Measurements from ENCODE around the gene KLHDC10. TPM values are rescaled to one million over a fixed set of nuclear protein-coding genes. Genes with fewer than 3 reads are reported as not detected.
A peak's percentile ranks its signal among the peaks of the same experiment; 100 is the strongest.
"Not testable (repeated sequence)": the region's sequence is repeated elsewhere in the genome, so short reads cannot be mapped to it uniquely, and the experiment has no call there.

Gene KLHDC10
- total and polyA plus RNA-seq, 7 experiments from 2014 or later, result 1.2 to 20.4 (median 15.9) TPM

DNA sequence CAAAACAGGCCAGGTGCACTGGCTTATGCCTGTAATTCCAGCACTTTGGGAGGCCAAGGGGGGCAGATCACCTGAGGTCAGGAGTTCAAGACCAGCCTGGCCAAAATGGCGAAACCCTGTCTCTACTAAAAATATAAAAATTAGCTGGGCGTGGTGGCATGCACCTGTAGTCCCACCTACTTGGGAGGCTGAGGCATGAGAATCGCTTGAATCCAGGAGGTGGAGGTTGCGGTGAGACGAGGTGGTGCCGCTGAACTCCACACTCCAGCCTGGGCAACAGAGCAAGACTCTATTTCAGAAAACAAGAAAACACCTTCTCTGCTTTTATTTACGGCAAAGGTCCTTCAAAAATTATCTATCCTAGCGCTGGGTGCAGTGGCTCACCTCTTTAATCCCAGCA lies 15.1 kb upstream of the KLHDC10 start:
- ATAC-seq; H3K4me3 Mint-ChIP-seq; intact Hi-C loops (cut with micrococcal nuclease); DNase-seq; H3K36me3 ChIP-seq (ENCODE audit: control insufficient read depth in 2 of 3, insufficient read depth in 3 of 3, low read length in 3 of 3); H3K27ac ChIP-seq (ENCODE audit: low read depth, low read length); H3K9me3 Mint-ChIP-seq; H3K27me3 Mint-ChIP-seq; H3K9me3 ChIP-seq (ENCODE audit: control insufficient read depth in 2 of 3, low read length in 3 of 3); H3K4me3 ChIP-seq (ENCODE audit: low read length); POLR2A ChIA-PET; H3K36me3 Mint-ChIP-seq; H3K27me3 ChIP-seq (ENCODE audit: control insufficient read depth in 2 of 2, insufficient read depth in 2 of 2, low read length in 2 of 2); H3K4me1 ChIP-seq (ENCODE audit: control insufficient read depth in 2 of 2, insufficient read depth in 2 of 2, low read length in 2 of 2): not testable (repeated sequence)
- CTCF ChIA-PET, result interaction anchor here (0.7 kb wide), 1 partner anchor 15 kb away, joined by 3 read pairs; no protein-coding TSS in a partner anchor
- Mint-ChIP-seq H3K4me1 (peaks cover 6 to 14% (median 11%) of the 10 kb centered on the region in 7 donors), H3K27ac (peak overlapping the region in 1 of 9 donors; percentile 1)

DNA sequence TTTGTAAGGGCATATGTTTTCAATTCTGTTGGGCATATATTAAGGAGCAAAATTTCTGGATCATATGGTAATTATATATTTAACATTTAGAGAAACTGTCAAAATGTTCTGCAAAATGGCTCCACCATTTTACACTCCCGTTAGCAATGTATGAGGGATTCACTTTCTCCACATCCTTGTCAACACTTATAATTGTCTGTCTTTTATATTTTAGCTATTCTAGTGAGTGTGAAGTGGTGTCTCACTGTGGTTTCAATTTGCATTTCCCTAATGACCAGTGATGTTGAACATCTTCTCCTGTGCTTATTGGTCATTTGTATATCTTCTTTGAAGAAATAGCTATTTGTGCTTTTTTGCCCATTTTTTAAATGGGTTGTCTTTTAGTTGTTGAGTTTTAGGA lies 8.1 kb upstream of the KLHDC10 start:
- H3K27me3 Mint-ChIP-seq, result peaks cover 0 to 7% (median 4%) of the 10 kb centered on the region in 5 donors
- no peak overlapping the region for H3K27ac ChIP-seq (ENCODE audit: low read depth, low read length)
- H3K4me1 ChIP-seq (ENCODE audit: control insufficient read depth in 2 of 2, insufficient read depth in 2 of 2, low read length in 2 of 2), result no peaks in the 10 kb centered on the region
- peaks cover 0 to 3% (median 0%) of the 10 kb centered on the region in 7 donors for H3K4me1 Mint-ChIP-seq
- no peak overlapping the region for H3K27ac Mint-ChIP-seq
- no peak for ATAC-seq
- CTCF ChIA-PET, result interaction anchor here (0.8 kb wide), 1 partner anchor 10 kb away, joined by 3 read pairs; no protein-coding TSS in a partner anchor
- no peak for DNase-seq
- no peaks in the 10 kb centered on the region for H3K36me3 Mint-ChIP-seq
- POLR2A ChIA-PET, result no interaction called here
- intact Hi-C loops (cut with micrococcal nuclease), result loop anchor here in 1 of 2 donors (2.0 kb wide), 1 partner anchor 771 kb away; no protein-coding TSS in a partner anchor
- H3K9me3 ChIP-seq (ENCODE audit: control insufficient read depth in 2 of 3, low read length in 3 of 3), result no peaks in the 10 kb centered on the region
- no peak overlapping the region for H3K4me3 Mint-ChIP-seq
- peaks cover 0 to 1% (median 0%) of the 10 kb centered on the region in 11 donors for H3K9me3 Mint-ChIP-seq
- H3K36me3 ChIP-seq (ENCODE audit: control insufficient read depth in 2 of 3, insufficient read depth in 3 of 3, low read length in 3 of 3), result no peaks in the 10 kb centered on the region
- H3K27me3 ChIP-seq (ENCODE audit: control insufficient read depth in 2 of 2, insufficient read depth in 2 of 2, low read length in 2 of 2), result no peaks in the 10 kb centered on the region
- H3K4me3 ChIP-seq (ENCODE audit: low read length), result no peak overlapping the region

GRCh38 chr7:130063036-130063435 lies 7.3 kb upstream of the KLHDC10 start:
- H3K27ac ChIP-seq (ENCODE audit: low read depth, low read length), result no peak overlapping the region
- no peak overlapping the region for H3K4me3 ChIP-seq (ENCODE audit: low read length)
- peak; percentile 31 to 70 (median 47) for DNase-seq
- H3K36me3 ChIP-seq (ENCODE audit: control insufficient read depth in 2 of 3, insufficient read depth in 3 of 3, low read length in 3 of 3), result no peaks in the 10 kb centered on the region
- Mint-ChIP-seq H3K4me3 (no peak overlapping the region), H3K4me1 (peaks cover 0 to 3% (median 0%) of the 10 kb centered on the region in 7 donors), H3K27ac (no peak overlapping the region), H3K27me3 (peaks cover 0 to 7% (median 4%) of the 10 kb centered on the region in 5 donors), H3K36me3 (no peaks in the 10 kb centered on the region), H3K9me3 (peaks cover 0 to 1% (median 0%) of the 10 kb centered on the region in 11 donors)
- no peaks in the 10 kb centered on the region for H3K27me3 ChIP-seq (ENCODE audit: control insufficient read depth in 2 of 2, insufficient read depth in 2 of 2, low read length in 2 of 2)
- peak; percentile 80 for ATAC-seq
- intact Hi-C loops (cut with micrococcal nuclease), result loop anchor here (1.0 to 2.0 kb wide), 3 partner anchors 695 to 770 kb away; no protein-coding TSS in a partner anchor
- no peaks in the 10 kb centered on the region for H3K4me1 ChIP-seq (ENCODE audit: control insufficient read depth in 2 of 2, insufficient read depth in 2 of 2, low read length in 2 of 2)
- POLR2A ChIA-PET, result no interaction called here
- H3K9me3 ChIP-seq (ENCODE audit: control insufficient read depth in 2 of 3, low read length in 3 of 3), result no peaks in the 10 kb centered on the region
- CTCF ChIA-PET, result interaction anchor here (0.6 to 0.9 kb wide), 6 partner anchors 9 to 138 kb away, joined by 3 to 5 read pairs (median 3); no protein-coding TSS in a partner anchor

- POLR2A ChIA-PET, result interaction anchor here (0.6 kb wide), 1 partner anchor 1251 kb away, joined by 4 read pairs; no protein-coding TSS in a partner anchor
- DNase-seq; H3K9me3 Mint-ChIP-seq; H3K4me1 ChIP-seq (ENCODE audit: control insufficient read depth in 2 of 2, insufficient read depth in 2 of 2, low read length in 2 of 2); H3K4me3 Mint-ChIP-seq; intact Hi-C loops (cut with micrococcal nuclease); H3K36me3 ChIP-seq (ENCODE audit: control insufficient read depth in 2 of 3, insufficient read depth in 3 of 3, low read length in 3 of 3); H3K9me3 ChIP-seq (ENCODE audit: control insufficient read depth in 2 of 3, low read length in 3 of 3); H3K36me3 Mint-ChIP-seq; CTCF ChIA-PET; ATAC-seq; H3K27me3 ChIP-seq (ENCODE audit: control insufficient read depth in 2 of 2, insufficient read depth in 2 of 2, low read length in 2 of 2); H3K4me3 ChIP-seq (ENCODE audit: low read length); H3K27ac Mint-ChIP-seq; H3K4me1 Mint-ChIP-seq; H3K27me3 Mint-ChIP-seq; H3K27ac ChIP-seq (ENCODE audit: low read depth, low read length): not testable (repeated sequence)
Observed at GRCh38 chr7:130064580-130064926, 5.8 kb upstream of the KLHDC10 start.

DNA sequence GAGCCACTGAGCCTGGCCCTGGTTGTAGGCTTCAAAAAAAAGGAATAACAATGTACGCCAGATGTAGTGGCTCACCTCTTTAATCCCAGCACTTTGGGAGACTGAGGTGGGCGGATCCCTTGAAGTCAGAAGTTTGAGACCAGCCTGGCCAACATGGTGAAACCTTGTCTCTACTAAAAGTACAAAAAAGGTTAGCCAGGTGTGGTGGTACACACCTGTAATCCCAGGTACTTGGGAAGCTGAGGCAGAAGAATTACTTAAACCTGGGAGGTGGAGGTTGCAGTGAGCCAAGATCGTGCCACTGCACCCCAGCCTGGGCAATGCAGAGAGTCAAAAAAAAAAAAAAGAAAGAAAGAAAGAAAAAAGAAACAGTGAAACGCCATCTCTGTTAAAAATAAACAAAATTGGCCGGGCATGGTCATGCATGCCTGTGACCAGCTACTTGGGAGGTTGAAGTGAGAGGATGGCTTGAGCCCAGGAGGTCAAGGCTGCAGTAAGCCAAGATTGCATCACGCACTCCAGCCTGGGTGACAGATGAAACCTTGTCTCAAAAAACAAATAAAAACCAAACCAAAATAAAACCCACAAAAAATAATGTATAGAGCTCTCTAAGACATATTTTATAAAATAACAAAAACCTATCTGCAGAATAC lies 4.7 kb upstream of the KLHDC10 start:
- ChIA-PET POLR2A (no interaction called here), CTCF (no interaction called here)
- peaks cover 6 to 12% (median 8%) of the 10 kb centered on the region in 7 donors for H3K4me1 Mint-ChIP-seq
- peaks cover 0 to 5% (median 0%) of the 10 kb centered on the region in 11 donors for H3K9me3 Mint-ChIP-seq
- ATAC-seq (no peak), DNase-seq (no peak)
- intact Hi-C loops (cut with micrococcal nuclease), result no loop called here
- Histone ChIP-seq H3K4me1 (ENCODE audit: control insufficient read depth in 2 of 2, insufficient read depth in 2 of 2, low read length in 2 of 2) (no peaks in the 10 kb centered on the region), H3K27ac (ENCODE audit: low read depth, low read length) (no peak overlapping the region), H3K4me3 (ENCODE audit: low read length) (no peak overlapping the region), H3K9me3 (ENCODE audit: control insufficient read depth in 2 of 3, low read length in 3 of 3) (no peaks in the 10 kb centered on the region), H3K27me3 (ENCODE audit: control insufficient read depth in 2 of 2, insufficient read depth in 2 of 2, low read length in 2 of 2) (no peaks in the 10 kb centered on the region), H3K36me3 (ENCODE audit: control insufficient read depth in 2 of 3, insufficient read depth in 3 of 3, low read length in 3 of 3) (no peaks in the 10 kb centered on the region)
- H3K36me3 Mint-ChIP-seq, result no peaks in the 10 kb centered on the region
- peaks cover 0 to 7% (median 4%) of the 10 kb centered on the region in 5 donors for H3K27me3 Mint-ChIP-seq
- no peak overlapping the region for H3K4me3 Mint-ChIP-seq
- H3K27ac Mint-ChIP-seq, result no peak overlapping the region

DNA sequence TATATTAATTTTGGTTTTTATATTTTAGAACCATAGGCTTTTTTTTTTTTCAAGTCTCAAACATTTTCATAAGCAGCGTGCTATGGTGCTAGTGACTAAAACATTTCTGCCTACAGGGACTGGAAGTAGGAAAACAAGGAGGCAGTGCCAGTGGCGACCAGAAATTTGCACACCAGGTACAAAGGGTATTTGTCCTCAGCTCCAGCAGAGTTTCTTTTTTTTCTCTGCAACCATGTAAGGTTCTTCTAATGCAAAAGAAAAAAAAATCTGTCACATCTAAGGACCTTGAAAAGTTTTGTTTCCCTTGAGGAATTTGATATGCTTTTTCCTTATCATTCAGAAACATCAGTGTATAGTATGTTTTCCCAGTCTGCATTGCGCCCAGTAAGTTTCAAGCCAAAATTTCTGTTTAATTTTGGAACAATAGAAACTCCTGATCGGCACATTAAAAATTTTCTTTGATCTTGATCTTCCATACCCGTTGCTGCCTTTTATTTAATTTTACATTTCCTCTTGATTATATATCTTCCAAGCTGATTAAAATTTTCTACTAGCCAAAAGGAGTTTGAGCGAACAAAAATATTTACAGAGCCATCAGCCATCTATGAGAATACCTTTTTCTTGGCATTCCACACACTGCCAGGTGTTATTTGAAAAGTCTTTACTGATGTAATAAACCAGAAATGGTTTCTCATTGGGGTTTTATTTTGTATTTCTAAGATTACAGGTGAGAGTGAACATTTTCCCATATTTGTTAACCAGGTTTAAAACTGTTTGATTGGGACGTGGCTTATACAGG lies 956 bp upstream of the KLHDC10 start:
- peaks cover 29 to 42% (median 36%) of the 10 kb centered on the region in 7 donors for H3K4me1 Mint-ChIP-seq
- intact Hi-C loops (cut with micrococcal nuclease), result no loop called here
- POLR2A ChIA-PET, result interaction anchor here (0.6 to 1.7 kb wide), 9 partner anchors 8 to 689 kb away, joined by 3 to 11 read pairs (median 4); partner anchors contain the start of genes TMEM209 and ZC3HC1
- CTCF ChIA-PET, result interaction anchor here (0.6 to 2.9 kb wide), 5 partner anchors 14 to 761 kb away, joined by 3 to 9 read pairs (median 4); no protein-coding TSS in a partner anchor
- peak overlapping the region; percentile 80 to 95 (median 92) for H3K4me3 Mint-ChIP-seq
- H3K36me3 Mint-ChIP-seq, result peaks cover 0 to 9% (median 0%) of the 10 kb centered on the region in 5 donors
- peak overlapping the region; percentile 54 for H3K4me3 ChIP-seq (ENCODE audit: low read length)
- no peaks in the 10 kb centered on the region for H3K27me3 ChIP-seq (ENCODE audit: control insufficient read depth in 2 of 2, insufficient read depth in 2 of 2, low read length in 2 of 2)
- H3K27ac ChIP-seq (ENCODE audit: low read depth, low read length), result peak overlapping the region; percentile 82
- ATAC-seq (no peak), DNase-seq (no peak)
- H3K36me3 ChIP-seq (ENCODE audit: control insufficient read depth in 2 of 3, insufficient read depth in 3 of 3, low read length in 3 of 3), result no peaks in the 10 kb centered on the region
- H3K27ac Mint-ChIP-seq, result peak overlapping the region; percentile 81 to 97 (median 90)
- peaks cover 12 to 18% of the 10 kb centered on the region in 2 donors for H3K4me1 ChIP-seq (ENCODE audit: control insufficient read depth in 2 of 2, insufficient read depth in 2 of 2, low read length in 2 of 2)
- no peaks in the 10 kb centered on the region for H3K9me3 ChIP-seq (ENCODE audit: control insufficient read depth in 2 of 3, low read length in 3 of 3)
- peaks cover 0 to 2% (median 0%) of the 10 kb centered on the region in 5 donors for H3K27me3 Mint-ChIP-seq
- H3K9me3 Mint-ChIP-seq, result peaks cover 0 to 5% (median 0%) of the 10 kb centered on the region in 11 donors

All from naive thymus-derived CD4-positive, alpha-beta T cell (primary cell).